ENCODE data around the gene MAML2. TPM values are rescaled to one million over a fixed set of nuclear protein-coding genes. Genes with fewer than 3 reads are reported as not detected.

Gene MAML2
- total and polyA plus RNA-seq, 2 experiments from 2014 or later: 2.0 to 7.1 TPM

- TF ChIP-seq JUNB (IDR thresholded peaks at IDR 0.05; ENCODE audit: unreplicated experiment): no peak
- TF ChIP-seq EZH2phosphoT487 (IDR thresholded peaks at IDR 0.05; ENCODE audit: unreplicated experiment): no peak
- TF ChIP-seq ETS1 (IDR thresholded peaks at IDR 0.05): no peak
- no peak for TF ChIP-seq EZH2 (IDR thresholded peaks at IDR 0.05; ENCODE audit: low read depth, unreplicated experiment)
Measured at GRCh38 chr11:96067160-96067559, 275.8 kb downstream of the MAML2 start (continued).

- no peak overlapping the region for H3K27ac ChIP-seq (ENCODE audit: low read depth)
- no peaks in the 10 kb centered on the region for H3K4me1 ChIP-seq (ENCODE audit: insufficient read depth)
- ATAC-seq (no peak), DNase-seq (ENCODE audit: low spot score) (no peak)
- Mint-ChIP-seq H3K36me3 (ENCODE audit: low read depth) (no peaks in the 10 kb centered on the region), H3K4me3 (no peak overlapping the region), H3K9me3 (no peaks in the 10 kb centered on the region), H3K27me3 (ENCODE audit: insufficient read depth, low read depth, poor library complexity) (no peaks in the 10 kb centered on the region), H3K27ac (no peak overlapping the region), H3K4me1 (peaks cover 5% of the 10 kb centered on the region; the same call in 2 of the 3 replicates)
- H4K20me1 ChIP-seq (replicated peaks; ENCODE audit: insufficient read depth): no peaks in the 10 kb centered on the region
- H3K36me3 ChIP-seq (ENCODE audit: insufficient read depth): no peaks in the 10 kb centered on the region
- no peak overlapping the region for H3K4me2 ChIP-seq
- H3K9me2 ChIP-seq (ENCODE audit: insufficient read depth): no peaks in the 10 kb centered on the region
- H3K27me3 ChIP-seq (ENCODE audit: insufficient read depth): no peaks in the 10 kb centered on the region
- no peak overlapping the region for H3K4me3 ChIP-seq
- H3F3A ChIP-seq (replicated peaks; ENCODE audit: low read depth): no peaks in the 10 kb centered on the region
- H2AFZ ChIP-seq: no peak overlapping the region
- no peaks in the 10 kb centered on the region for H3K79me2 ChIP-seq (replicated peaks; ENCODE audit: insufficient read depth)
- no peak for TF ChIP-seq EZH2 (IDR thresholded peaks at IDR 0.05; ENCODE audit: low read depth, unreplicated experiment)
- no peak for TF ChIP-seq ZNF462 (CRISPR knock-in tag; IDR thresholded peaks at IDR 0.05)
- TF ChIP-seq ZNF331 (CRISPR knock-in tag; IDR thresholded peaks at IDR 0.05; ENCODE audit: low read depth): no peak
- TF ChIP-seq ETS1 (IDR thresholded peaks at IDR 0.05): no peak
- TF ChIP-seq STAT1 (IDR thresholded peaks at IDR 0.05; ENCODE audit: unreplicated experiment): no peak
- no peak for TF ChIP-seq JUNB (IDR thresholded peaks at IDR 0.05; ENCODE audit: unreplicated experiment)
- no peak for TF ChIP-seq EZH2phosphoT487 (IDR thresholded peaks at IDR 0.05; ENCODE audit: unreplicated experiment)
- no peak for TF ChIP-seq REST (IDR thresholded peaks at IDR 0.05; ENCODE audit: unreplicated experiment)
- no peak for TF ChIP-seq ZNF114 (CRISPR knock-in tag; IDR thresholded peaks at IDR 0.05)
- no peak for TF ChIP-seq CTCF (conservative IDR thresholded peaks at IDR 0.05; ENCODE audit: low read depth in 2 of 2)
- TF ChIP-seq POLR2AphosphoS5 (IDR thresholded peaks at IDR 0.05; ENCODE audit: low read depth): no peak
Measured at GRCh38 chr11:96065379-96065778, 277.6 kb downstream of the MAML2 start.

Data from GM23338 (cell line).